ENCODE measurements around the gene ZNF180. TPM values are rescaled to one million over a fixed set of nuclear protein-coding genes. Genes with fewer than 3 reads are reported as not detected.

The ZNF180 gene
- total and polyA plus RNA-seq, 2 experiments from 2014 or later, result 6.9 to 10.5 TPM

DNA sequence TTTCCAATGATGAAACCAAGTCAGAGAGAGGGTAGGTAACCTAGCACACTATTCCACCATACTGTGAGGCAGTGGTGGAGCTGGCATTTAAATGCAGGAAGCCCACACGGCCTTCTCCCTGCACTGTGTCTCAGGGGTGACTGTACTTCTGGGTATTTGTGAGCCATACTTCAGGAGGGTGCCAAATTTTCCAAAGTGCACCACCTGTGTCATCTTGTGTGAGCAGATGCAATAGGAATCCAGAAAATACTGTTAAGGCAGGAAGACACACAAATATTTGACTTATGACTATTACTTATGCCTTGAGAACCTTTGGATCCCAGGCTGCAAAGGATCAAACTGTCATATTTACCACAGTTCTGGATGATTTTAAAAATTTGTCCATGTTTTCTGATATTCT, 69.4 kb downstream of the ZNF180 start:
- Histone ChIP-seq H3K4me3 (no peak overlapping the region), H3K9me2 (ENCODE audit: insufficient read depth) (0 out of 2 replicates have a peak, but pooled peaks cover 5% of the 10 kb centered on the region), H2AFZ (no peak overlapping the region), H3F3A (replicated peaks; ENCODE audit: low read depth) (no peaks in the 10 kb centered on the region), H3K79me2 (replicated peaks; ENCODE audit: insufficient read depth) (no peaks in the 10 kb centered on the region), H3K4me1 (ENCODE audit: insufficient read depth) (no peaks in the 10 kb centered on the region), H3K36me3 (ENCODE audit: insufficient read depth) (peaks cover 38% of the 10 kb centered on the region), H3K27ac (ENCODE audit: low read depth) (no peak overlapping the region), H4K20me1 (replicated peaks; ENCODE audit: insufficient read depth) (no peaks in the 10 kb centered on the region), H3K4me2 (no peak overlapping the region), H3K27me3 (ENCODE audit: insufficient read depth) (no peaks in the 10 kb centered on the region)
- Mint-ChIP-seq H3K36me3 (ENCODE audit: low read depth) (peaks cover 95% of the 10 kb centered on the region), H3K9me3 (peaks cover 96% of the 10 kb centered on the region), H3K27me3 (ENCODE audit: insufficient read depth, low read depth, poor library complexity) (no peaks in the 10 kb centered on the region), H3K4me3 (no peak overlapping the region), H3K4me1 (no peaks in the 10 kb centered on the region), H3K27ac (no peak overlapping the region)
- ATAC-seq (no peak), DNase-seq (ENCODE audit: low spot score) (no peak)
- TF ChIP-seq, protein P1, sequence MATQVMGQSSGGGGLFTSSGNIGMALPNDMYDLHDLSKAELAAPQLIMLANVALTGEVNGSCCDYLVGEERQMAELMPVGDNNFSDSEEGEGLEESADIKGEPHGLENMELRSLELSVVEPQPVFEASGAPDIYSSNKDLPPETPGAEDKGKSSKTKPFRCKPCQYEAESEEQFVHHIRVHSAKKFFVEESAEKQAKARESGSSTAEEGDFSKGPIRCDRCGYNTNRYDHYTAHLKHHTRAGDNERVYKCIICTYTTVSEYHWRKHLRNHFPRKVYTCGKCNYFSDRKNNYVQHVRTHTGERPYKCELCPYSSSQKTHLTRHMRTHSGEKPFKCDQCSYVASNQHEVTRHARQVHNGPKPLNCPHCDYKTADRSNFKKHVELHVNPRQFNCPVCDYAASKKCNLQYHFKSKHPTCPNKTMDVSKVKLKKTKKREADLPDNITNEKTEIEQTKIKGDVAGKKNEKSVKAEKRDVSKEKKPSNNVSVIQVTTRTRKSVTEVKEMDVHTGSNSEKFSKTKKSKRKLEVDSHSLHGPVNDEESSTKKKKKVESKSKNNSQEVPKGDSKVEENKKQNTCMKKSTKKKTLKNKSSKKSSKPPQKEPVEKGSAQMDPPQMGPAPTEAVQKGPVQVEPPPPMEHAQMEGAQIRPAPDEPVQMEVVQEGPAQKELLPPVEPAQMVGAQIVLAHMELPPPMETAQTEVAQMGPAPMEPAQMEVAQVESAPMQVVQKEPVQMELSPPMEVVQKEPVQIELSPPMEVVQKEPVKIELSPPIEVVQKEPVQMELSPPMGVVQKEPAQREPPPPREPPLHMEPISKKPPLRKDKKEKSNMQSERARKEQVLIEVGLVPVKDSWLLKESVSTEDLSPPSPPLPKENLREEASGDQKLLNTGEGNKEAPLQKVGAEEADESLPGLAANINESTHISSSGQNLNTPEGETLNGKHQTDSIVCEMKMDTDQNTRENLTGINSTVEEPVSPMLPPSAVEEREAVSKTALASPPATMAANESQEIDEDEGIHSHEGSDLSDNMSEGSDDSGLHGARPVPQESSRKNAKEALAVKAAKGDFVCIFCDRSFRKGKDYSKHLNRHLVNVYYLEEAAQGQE (IDR thresholded peaks at IDR 0.05; ENCODE audit: unreplicated experiment), result no peak
- TF ChIP-seq NANOG (IDR thresholded peaks at IDR 0.05; ENCODE audit: borderline replicate concordance) (no peak), POLR2AphosphoS5 (IDR thresholded peaks at IDR 0.05; ENCODE audit: low read depth) (no peak), EZH2 (IDR thresholded peaks at IDR 0.05; ENCODE audit: low read depth, unreplicated experiment) (no peak)

Other genes with a start within 250 kb of the ZNF180 start
- 1.8 and 4.2 TPM in 2 replicates for gene ZNF233, start 240.6 kb downstream of the ZNF180 start, total RNA-seq (2014; rRNA removed; shearing (Covaris generic))
- 2.5 and 2.7 TPM in 2 replicates for gene ZNF233, start 240.6 kb downstream of the ZNF180 start, polyA plus RNA-seq (2016; fragmentation: Nextera tagmentation; extraction: Ambion mirVana)
- gene ZNF235, start 195.5 kb downstream of the ZNF180 start, total RNA-seq (2014; rRNA removed; shearing (Covaris generic)), result 3.8 and 5.0 TPM in 2 replicates
- 3.4 and 5.1 TPM in 2 replicates for gene ZNF235, start 195.5 kb downstream of the ZNF180 start, polyA plus RNA-seq (2016; fragmentation: Nextera tagmentation; extraction: Ambion mirVana)
- gene ZNF112, start 143.8 kb downstream of the ZNF180 start, total RNA-seq (2014; rRNA removed; shearing (Covaris generic)), result 4.2 and 4.6 TPM in 2 replicates
- 1.4 and 3.0 TPM in 2 replicates for gene ZNF112, start 143.8 kb downstream of the ZNF180 start, polyA plus RNA-seq (2016; fragmentation: Nextera tagmentation; extraction: Ambion mirVana)
- 1.2 and 3.4 TPM in 2 replicates for gene ZNF285, start 98.9 kb downstream of the ZNF180 start, total RNA-seq (2014; rRNA removed; shearing (Covaris generic))
- 1.3 and 1.7 TPM in 2 replicates for gene ZNF285, start 98.9 kb downstream of the ZNF180 start, polyA plus RNA-seq (2016; fragmentation: Nextera tagmentation; extraction: Ambion mirVana)
- gene ZNF229, start 52.0 kb downstream of the ZNF180 start, total RNA-seq (2014; rRNA removed; shearing (Covaris generic)), result 4.0 and 5.2 TPM in 2 replicates
- 2.6 and 3.4 TPM in 2 replicates for gene ZNF229, start 52.0 kb downstream of the ZNF180 start, polyA plus RNA-seq (2016; fragmentation: Nextera tagmentation; extraction: Ambion mirVana)
- not detected in 2 replicates for gene CEACAM20, start 29.2 kb upstream of the ZNF180 start, total RNA-seq (2014; rRNA removed; shearing (Covaris generic))
- not detected in 2 replicates for gene CEACAM20, start 29.2 kb upstream of the ZNF180 start, polyA plus RNA-seq (2016; fragmentation: Nextera tagmentation; extraction: Ambion mirVana)
- not detected in 2 replicates for gene IGSF23, start 113.0 kb upstream of the ZNF180 start, total RNA-seq (2014; rRNA removed; shearing (Covaris generic))
- gene IGSF23, start 113.0 kb upstream of the ZNF180 start, polyA plus RNA-seq (2016; fragmentation: Nextera tagmentation; extraction: Ambion mirVana), result not detected in 2 replicates
- 15.0 and 19.0 TPM in 2 replicates for gene PVR, start 143.4 kb upstream of the ZNF180 start, total RNA-seq (2014; rRNA removed; shearing (Covaris generic))
- 3.6 and 4.8 TPM in 2 replicates for gene PVR, start 143.4 kb upstream of the ZNF180 start, polyA plus RNA-seq (2016; fragmentation: Nextera tagmentation; extraction: Ambion mirVana)
- 0.16 and 0.38 TPM in 2 replicates for gene CEACAM19, start 171.0 kb upstream of the ZNF180 start, total RNA-seq (2014; rRNA removed; shearing (Covaris generic))
- 0.56 and 0.76 TPM in 2 replicates for gene CEACAM19, start 171.0 kb upstream of the ZNF180 start, polyA plus RNA-seq (2016; fragmentation: Nextera tagmentation; extraction: Ambion mirVana)
- gene CEACAM16, start 198.6 kb upstream of the ZNF180 start, total RNA-seq (2014; rRNA removed; shearing (Covaris generic)), result not detected in 2 replicates
- gene CEACAM16, start 198.6 kb upstream of the ZNF180 start, polyA plus RNA-seq (2016; fragmentation: Nextera tagmentation; extraction: Ambion mirVana), result not detected in 2 replicates
- 0.62 and 1.4 TPM in 2 replicates for gene BCL3, start 248.2 kb upstream of the ZNF180 start, total RNA-seq (2014; rRNA removed; shearing (Covaris generic))
- 3.3 and 4.1 TPM in 2 replicates for gene BCL3, start 248.2 kb upstream of the ZNF180 start, polyA plus RNA-seq (2016; fragmentation: Nextera tagmentation; extraction: Ambion mirVana)

Measured in GM23338 (cell line).